GM03348 (cell line): ENCODE data around the gene POLR3A.

Experiments used
- DNase-seq: peaks from one replicate; pipeline ENCODE4 v3.0.0; 2012; ENCODE audit warnings: low spot score

The POLR3A gene

DNA sequence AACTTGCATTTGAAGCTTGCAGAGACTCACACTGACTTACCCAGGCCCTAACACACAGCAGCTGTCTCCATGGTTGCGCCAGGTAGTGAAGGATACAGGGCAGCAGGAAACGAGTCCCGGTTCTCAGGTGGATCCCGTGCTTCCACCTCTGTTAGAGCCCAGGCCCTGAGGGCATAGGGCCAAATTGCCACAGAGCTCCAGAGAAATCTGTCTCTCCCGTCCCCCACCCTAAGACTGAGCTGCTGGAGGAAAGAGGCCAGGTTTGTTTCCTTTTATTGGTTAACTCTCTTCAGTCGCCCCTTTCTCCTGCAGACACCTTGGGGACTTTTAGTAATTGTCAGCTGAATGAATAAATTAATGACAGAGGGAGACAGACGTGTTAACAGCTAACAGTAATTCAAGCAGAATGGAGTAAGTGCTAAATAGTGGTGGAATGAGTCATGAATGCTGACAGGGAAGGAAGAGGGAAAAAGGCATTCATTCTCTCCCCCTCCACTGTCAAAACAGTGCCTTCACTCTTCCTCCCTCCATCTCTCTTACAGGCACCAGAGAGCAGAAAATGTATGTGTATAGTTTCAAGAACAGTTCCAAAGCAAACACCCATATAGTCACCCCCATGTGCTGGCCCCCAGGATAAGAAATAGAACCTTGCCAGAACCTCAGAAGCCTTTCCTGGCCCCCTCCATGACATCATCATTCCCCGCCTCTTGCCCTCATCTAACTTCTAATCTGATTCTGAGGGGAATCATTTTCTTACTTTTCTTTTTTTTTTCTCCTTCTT is 86.0 kb downstream of the POLR3A start:
- peak; percentile 83 for DNase-seq

- no peak for DNase-seq
Observed at GRCh38 chr10:77941790-77942189, 87.5 kb downstream of the POLR3A start.

GRCh38 chr10:77940627-77941026 is 88.7 kb downstream of the POLR3A start:
- DNase-seq = no peak

- no peak for DNase-seq
Observed at GRCh38 chr10:77940225-77940624, 89.1 kb downstream of the POLR3A start.

DNA sequence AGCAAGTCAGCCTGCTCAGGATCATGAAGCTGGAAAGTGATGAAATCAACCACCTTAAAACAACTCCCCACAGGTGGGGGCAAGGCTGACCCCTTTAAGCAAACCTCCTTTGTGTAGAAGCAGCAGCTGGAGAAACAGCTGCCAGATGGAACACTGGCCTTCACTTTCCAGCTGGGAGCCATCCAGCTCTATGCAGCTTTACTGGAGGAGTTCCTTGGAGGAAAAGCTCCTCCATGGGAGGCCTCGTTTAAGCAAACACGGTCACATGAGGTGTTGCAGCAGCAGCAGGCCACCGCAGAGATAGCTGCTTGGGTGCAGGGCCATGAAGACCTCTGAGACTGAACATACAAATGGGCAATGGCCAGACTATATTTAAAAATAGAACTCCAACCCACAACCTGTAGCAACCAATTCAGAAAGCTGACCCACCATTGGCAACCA is 89.7 kb downstream of the POLR3A start:
- peak; percentile 56 for DNase-seq

- DNase-seq = no peak
Observed at GRCh38 chr10:77936697-77937567, 92.4 kb downstream of the POLR3A start.

DNA sequence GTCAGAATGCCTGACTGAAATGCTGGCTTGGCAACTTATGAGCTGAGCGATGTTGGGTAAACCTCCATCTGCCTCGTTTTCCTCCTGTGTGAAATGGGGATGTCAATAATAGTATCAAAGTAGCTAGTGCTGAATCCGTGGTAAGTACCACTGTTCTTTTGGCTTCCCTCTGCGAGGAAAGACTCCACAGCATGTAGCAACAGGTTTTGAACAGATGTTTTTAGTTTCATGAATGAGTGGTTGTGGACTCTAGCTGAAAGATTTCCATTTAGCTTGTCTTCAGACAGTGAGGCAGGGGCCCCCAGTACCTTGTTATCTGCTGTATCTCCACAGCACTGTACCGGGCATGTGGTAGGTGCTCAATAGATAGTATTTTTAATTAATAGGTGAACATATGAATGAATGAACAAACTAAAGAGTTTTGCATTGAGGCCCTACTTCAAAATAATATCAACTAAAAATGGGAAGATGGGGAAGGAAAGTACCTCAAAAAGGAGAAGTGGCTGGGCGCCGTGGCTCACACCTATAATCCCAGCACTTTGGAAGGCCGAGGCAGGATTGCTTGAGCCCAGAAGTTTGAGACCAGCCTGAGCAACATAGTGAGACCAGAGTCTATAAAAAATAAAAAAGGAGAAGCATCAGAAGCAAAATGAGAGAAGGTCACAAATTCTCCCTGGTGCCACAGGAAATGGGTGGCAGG is 97.1 kb downstream of the POLR3A start:
- DNase-seq = no peak

- peak; percentile 29 for DNase-seq
Observed at GRCh38 chr10:77927402-77928246, 101.7 kb downstream of the POLR3A start.

DNA sequence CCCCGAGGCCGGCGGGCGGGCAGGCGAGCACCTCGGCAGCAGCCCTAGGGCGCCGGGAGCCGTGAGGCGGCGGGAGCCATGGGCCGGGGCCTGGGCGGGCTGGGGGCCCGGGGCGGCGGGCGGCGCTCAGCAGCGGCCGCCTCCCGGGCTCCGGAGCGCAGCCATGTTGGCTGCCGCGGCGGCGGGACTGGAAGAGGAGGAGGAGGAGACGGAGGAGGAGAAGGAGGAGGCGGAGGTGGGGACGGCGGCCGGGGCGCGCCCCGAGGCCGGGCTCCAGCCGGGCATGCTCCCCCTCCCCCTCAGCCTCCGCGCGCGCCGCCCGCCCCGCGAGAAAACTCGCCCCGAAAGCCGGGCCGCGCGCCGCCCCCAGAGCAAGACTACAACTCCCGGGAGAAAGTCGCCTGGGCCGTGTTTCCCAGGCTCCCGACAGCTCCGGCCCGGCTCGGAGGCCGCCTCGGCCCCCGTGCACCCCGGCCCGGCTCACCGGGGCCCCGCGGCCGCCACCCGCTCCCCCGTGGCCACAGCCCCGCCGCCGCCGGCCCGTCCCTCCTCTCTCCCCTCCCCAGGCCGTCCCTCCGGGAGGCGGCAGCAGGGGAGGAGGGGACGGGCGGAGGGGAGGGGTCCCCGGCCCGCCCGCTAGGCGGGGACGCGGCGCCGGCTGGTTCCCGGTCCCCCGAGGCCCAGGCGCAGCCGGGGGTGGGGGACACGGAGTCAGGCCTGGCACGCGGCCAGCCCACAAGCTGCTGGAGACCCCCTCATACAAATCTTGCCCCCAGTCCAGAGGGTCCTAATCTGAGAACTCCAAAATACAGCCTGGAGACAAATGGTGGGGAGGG is 102.5 kb downstream of the POLR3A start, which contains the start of gene DLG5:
DLG5 (minus strand) TSS at position 190 of the 836 bp plus-strand sequence. CDS start 235 bp downstream, outside the sequence.
- peak; percentile 94 for DNase-seq

- DNase-seq = peak; percentile 69
Observed at GRCh38 chr10:77925795-77926565, 103.3 kb downstream of the POLR3A start.

DNA sequence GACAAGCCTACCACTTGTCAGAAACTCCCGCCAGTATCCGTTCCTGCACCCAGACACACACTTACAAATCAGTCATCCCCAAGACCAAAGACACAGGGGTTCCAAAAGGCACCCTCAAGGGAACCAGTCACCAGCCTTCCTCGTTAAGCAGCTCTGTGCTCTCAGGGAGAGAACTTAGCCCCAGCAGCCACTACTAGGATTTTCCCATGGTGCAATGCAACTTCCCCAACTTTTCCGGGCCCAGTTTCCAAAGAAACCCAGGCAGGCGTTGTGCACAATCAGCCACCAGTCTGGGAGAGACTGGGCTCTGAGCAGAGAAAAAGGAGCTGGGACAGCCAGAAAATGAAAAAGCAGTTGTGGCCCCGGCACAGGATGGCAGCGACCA is 103.9 kb downstream of the POLR3A start:
- DNase-seq = peak; percentile 78

GRCh38 chr10:77922566-77923179 is 106.6 kb downstream of the POLR3A start:
- DNase-seq = no peak

DNA sequence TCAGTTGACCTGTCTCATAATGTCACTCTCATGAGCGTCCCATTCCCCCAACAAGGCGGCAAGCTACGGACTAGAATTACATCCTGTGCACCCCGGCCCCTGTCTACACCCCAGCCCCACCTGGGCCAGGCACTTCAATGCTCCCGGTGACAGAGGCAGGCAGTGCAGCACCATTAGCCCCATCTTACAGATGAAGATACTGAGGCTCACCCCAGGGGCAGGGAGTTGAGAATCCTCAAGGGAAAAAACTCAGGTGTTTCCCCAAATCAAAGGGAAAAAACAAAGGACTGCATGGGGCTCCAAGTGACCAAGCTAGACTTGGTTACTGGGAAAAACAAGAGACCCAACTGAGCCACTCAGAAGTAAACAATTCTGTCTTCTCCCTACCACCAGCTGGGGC is 107.3 kb downstream of the POLR3A start:
- no peak for DNase-seq

DNA sequence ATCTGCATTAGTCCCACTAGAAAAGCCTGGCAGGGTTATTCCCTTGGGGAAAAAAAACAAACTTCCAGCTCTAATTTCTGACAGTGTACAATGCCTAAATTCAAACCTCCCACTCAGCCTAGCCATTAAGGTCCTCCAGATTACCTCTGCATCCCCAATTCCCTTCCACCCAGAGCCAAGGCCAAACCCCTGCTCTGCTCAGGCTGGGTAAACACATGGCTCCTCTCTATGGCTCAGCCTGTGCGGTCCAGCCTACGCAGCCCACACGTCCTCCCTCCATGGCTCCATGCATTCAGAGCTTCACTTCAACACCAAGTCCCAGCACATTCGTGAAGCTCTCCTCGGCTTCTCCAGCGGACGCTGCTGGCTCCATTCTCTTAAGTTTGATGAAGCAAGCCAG is 107.9 kb downstream of the POLR3A start:
- DNase-seq = no peak

GRCh38 chr10:77920495-77920894 is 108.8 kb downstream of the POLR3A start:
- no peak for DNase-seq

DNA sequence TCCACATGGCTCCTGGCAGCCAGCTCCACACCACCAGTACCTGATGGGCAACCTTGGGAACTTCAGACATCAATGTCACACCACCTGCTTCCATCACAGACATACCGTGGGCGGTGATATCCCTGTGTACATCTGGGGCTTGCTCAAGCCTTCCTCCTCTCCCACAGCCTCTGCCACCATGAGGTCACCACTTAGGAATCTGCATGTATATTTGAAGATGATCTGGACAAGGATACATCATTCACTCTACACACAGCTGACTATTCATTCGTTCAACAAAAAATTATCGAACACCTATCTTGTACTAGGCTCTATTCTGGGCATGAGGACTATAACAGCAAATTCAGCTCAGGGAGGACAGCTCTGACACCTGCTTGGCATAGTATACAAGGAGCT is 109.6 kb downstream of the POLR3A start:
- peak; percentile 74 for DNase-seq
